Stimulated activated CD8-positive, alpha-beta memory T cell treated with anti-CD3 and anti-CD28 coated beads, Interleukin-2, amount 100 ng/mL, for 48 hours (primary cell): ENCODE data around the gene ADA.

Source experiments
- DNase-seq, 2 donors: peaks; one replicate each; pipeline ENCODE4 v3.0.0-alpha.2; 2020; ENCODE audit warnings: low read depth in 2 of 2

Gene ADA

DNA sequence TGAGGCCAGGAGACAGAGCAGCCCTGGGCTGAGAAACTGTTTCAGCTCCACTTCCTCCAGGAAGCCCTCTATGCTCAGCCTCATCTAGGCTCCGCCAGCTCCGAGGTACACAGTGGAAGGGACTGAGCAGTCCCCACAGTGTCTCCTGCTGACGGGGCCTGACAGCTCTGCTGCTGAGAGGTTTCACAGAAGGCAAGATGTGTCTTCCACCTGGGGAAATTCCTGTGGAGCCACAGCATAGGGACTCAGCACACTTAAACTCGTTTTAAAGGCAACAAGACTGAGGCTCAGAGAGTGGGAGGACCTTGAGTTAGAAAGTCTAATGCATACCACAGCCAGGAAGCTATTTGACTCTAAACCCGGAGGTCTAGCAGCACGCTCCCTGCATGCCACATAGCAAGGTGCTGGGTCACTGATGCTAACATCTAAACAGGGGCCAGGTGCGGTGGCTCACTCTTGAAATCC is 6.8 kb downstream of the ADA start:
- DNase-seq, result no peak

DNA sequence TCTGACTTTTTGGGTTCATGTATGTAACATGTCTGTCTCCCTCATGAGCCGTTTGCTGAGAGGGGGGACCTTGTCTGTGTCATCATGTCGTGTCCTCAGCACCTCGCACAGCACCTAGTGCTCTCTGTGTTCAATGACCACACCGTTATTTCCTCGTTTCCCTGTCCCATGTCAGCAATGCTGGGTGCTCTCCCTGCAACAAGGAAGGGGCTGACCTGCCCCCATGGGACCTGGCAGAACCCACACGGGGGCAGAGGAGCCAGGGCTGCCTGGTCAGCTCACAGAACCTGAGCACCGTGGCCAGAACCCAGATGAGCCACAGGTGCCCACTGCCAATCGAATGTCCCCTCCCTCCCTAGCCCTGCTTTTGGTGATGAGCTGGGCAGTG is 7.3 kb downstream of the ADA start:
- no peak for DNase-seq

DNA sequence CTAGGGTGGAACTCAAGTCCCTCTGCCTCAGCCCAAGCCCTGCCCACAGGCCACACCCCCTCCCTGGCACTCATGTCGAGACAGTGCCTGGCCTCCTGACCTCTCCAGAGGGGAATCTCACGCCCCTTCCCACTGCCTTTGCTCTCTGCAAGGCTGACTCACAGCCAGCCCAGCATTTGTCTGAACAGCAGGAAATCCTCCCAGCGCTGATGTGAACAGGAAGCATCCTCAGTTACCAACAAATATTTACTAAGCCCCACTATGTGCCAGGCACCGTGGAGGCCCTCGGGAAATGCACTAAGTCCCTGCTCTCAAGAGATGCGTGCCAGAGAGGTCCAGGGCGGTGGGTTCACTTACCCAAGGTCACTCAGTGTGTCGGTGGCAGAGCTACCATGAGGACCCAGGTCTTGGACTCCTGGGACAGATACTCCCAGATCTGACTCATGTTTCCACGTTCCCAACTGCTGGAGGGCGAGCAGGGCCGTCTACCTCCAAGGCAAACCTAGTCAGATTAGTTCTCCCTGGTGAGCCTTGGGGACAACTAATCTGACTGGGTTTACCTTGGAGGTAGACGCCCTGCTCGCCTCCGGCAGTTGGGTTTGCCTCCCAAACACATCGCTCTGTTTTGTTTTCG is 7.8 kb downstream of the ADA start:
- no peak for DNase-seq

DNA sequence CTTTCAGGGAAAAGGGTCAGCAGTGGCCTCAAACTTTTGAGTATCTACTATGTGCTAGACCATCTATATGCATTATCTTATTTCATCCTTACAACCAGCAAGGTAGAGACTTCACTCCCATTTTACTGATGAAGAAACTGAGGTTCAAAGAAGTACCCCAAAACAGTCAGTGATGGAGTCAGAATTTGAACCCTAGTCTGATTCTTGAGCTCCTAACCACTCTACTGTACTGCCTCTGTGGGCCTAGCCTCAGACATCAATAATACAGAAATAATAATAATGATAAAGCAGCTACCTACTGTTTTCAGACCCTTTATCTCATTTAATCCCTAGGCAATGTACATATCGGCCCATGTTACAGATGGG is 8.4 kb downstream of the ADA start:
- DNase-seq, result no peak

DNA sequence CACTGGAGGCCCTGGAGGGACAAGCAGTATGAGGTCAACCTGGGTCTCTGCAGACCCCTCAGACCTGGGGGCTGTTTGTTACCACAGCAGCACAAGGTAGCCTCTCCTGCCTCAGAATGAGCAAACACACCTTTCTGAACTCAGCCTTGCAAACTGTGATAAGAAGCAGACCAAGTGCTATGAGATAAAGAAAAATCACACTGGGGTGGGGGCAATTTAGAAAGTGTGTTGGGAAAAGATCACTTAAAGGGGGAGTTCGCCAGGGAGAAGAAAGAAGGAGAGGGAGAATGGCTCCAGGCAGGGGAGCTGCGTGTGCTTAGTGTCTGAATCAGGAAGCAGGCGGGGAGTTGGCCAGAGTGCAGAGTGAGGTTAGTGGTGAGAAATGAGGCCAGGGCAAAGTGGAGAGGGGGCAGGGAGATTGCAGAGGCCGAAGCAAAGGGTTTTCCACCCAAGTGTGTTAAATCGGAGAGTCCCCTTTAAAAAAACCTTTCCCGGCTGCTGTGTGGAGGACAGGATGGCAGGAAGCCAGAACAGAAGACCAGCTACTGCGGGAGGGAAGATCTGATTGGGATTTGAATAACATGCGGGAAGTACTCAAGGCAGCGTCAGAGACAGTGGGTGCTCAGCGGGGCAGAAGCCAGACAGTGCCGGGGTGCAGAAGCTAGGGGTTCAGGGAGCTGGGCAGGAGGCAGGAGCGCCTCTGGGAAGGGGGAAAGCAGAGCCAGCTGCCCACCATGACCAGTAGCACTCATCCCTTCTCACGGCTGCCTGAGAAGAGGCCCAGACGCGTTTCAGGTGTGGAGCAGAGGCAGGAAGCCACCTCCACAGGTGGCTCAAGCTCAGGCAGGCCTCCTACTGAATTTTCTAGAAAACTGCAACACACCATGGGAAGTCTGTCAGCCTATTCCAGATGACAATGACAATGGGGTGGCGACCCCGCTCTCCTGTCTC is 9.0 kb downstream of the ADA start:
- DNase-seq, result no peak

DNA sequence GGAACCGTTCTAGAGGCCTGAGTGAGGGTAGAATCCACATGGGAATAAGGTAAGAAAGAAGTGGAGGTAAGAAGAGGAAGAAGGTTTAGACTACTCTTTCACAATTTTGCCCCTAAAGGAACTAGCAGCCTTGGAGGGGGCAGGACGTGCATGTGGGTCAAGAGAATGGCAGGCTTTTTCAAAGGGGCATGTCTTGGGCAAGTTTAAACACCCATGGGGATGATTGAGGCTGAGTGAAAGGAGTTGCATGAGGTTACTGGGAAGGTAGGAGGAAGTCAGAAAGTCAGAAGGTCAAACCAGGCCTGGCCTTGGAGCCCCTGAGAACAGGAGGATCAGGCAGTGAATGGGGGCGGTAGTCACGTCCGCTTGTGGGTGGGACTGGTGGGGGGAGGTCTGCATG is 10.2 kb downstream of the ADA start:
- DNase-seq, result no peak

DNA sequence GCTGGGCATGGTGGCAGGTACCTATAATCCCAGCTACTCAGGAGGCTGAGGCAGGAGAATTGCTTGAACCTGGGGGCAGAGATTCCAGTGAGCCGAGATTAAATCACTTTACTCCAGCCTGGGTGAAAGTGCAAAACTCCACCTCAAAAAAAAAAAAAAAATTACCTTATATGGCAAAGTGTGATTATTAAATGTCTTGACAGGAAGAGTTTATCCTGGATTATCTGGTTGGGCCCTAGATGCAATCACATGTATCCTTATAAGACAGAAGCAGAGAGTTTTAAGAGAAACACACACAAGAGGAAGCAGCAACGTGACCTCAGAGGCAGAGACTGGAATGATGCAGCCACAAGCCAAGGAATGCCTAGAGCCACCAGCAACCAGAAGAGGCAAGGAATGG is 11.0 kb downstream of the ADA start:
- no peak for DNase-seq

DNA sequence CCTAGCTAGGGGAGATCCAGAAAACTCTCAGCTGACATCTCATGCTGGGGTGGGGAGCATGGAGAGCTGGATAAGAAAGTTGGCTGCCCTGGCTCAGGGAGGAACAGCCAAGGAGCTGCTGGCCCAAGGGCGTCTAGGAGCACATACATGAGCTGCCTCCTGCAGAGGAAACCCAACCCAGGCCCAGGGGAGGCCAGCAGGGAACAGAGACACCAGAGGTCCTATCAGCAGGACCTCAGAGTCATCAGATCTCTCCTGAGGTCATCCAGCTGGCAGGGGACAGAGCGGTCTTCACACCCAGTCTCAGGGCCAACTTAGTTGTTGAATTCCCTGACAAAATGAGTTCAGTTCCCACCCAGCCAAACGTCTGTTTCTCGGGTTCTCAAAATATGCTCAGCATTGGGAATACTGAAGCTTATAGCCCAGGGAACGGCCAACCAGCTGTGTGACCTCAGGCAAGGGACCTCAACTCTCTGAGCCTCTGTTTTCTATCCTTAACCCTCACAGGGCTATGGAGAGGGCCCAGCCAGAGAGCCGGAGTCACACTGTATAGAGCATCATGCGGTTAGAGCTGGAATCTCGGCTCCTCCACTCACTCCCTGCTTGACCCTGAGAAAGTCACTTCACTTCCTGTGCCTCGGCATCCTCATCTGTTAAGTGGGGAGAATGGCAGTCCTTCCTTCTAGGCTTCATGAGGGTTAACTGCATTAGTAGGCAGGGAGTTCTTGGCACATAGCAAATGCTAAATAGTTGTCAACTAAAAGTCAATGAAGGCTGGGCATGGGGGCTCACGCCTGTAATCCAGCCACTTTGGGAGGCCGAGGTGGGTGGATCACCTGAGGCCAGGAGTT is 13.8 kb downstream of the ADA start:
- no peak for DNase-seq

DNA sequence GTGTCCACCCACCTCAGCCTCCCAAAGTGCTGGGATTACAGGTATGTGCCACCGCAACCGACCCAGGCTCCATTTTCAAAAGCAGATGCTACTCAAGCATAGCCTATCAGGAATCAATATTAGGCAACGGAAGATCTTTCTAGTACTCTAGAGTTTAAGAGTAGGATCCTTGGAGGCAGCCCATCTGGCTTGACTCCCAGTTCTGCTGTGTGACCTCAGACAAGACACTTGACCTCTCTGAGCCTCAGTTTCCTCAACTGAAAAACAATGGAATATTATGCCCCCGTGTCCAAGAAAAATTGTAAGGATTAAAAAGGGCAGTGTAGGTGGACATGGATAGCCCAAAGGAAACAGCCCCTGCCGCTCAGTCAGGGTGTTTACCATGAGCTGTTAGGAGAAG is 14.5 kb downstream of the ADA start:
- DNase-seq, result no peak

DNA sequence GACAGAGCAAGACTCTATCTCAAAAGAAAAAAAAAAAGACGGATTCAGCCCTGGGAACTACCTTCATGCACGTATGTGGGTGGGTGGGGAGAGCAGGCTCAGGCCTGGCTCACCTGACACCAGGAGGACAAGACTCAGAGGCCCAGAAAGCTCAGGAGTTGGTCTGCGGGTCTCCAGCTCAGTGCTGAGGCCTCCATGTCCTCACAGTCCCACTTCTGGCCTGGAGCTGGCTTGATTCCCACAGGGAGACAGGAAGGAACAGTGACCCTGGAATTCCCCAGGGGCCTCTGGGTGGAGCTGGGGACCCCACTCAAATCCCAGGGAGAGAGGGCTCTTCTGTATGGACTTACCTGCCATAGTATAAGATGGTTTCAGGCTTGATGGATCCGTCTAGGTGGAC is 15.6 kb downstream of the ADA start:
- DNase-seq, result no peak

DNA sequence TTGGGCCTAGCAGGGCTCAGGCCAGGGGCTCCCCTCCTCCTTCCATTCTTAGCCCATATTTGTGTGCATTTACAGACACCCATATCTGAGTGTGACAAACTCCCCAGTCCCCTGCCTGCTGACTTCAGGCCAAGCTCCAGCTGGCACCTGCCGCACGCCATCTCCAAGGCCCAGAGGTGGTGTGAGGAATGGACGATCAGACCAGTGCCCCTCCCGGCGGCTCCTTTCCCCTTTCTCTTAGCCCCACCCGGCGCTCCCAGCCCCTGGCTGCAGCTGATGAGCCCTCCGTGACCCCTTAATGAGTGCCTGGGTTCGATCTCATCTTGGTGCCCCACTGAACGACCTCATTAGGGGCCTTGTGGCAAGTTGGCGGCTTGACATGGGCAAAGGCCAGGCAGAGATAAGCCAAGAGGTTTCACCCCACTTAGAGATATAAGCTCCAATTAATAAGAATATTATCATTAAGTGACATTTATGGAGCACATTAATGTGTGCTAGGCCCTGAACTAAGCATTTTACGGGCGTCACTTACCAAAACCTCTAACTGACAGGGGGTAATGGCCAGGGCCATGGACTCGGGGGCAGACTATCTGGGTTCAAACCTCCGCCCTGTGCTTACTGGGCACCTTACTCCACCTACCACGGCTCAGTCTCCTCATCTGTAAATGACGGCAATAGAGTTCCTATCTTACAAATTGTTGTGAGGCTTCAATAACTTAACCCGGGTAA is 17.5 kb downstream of the ADA start:
- DNase-seq, result no peak

DNA sequence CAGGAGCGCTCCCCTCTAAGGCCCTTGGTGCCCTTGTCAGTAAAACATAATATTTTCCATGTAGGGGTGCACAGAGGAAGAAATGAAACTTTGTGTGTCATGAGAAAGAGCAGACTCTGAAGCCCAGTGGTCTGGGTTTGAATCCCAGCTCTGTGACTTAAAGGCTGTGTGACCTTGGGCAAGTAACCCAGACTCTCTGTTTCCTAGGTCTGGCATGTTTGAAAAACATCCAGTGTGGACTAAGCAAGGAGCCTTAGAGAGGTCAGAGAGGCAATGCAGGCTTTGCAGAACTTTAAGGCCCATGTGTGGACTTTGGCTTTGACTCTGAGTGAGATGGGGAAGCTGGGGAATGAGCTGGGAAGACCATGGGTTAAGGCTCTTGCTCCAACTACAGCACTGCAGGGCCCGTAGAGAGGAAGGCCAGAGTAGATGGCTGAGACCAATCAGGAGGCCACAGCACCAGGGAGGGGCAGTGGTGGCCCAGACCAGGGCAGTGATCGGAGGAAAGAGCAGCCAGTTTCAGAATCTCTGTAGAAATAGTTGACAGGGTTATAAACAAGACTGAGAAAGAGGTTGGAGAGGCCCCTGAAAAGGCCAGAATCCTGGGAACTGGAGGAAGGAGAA is 18.2 kb downstream of the ADA start:
- no peak for DNase-seq

DNA sequence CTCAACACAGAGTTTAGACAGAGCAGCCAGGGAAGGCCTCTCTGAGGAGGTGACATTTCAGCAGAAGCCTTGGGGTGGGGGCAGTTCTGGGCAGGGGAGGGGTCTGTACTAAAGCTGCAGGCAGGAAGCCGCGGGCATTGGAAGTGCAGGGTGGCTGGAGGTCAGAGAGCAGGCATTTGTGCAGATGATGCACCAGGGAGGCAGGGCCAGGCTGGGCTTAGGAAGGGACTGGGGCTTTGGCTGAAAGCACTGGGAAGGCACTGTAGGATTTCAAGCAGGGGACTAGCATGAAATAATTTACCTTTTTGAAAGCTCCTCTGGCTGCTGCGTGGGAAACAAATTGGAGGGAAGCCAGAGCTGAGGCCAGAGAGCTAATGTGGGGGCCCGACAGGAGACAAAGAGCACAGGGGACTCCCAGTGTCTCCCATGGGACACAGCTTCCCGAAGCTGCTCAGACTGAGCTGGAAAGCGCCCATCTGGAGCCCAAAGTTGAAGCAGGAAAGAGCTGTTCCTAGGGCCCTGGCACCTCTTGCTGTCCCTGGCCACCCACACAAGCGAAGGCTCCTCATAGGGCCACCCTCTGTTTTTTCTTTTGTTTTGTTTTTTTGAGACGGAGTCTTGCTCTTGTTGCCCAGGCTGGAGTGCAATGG is 19.3 kb downstream of the ADA start:
- no peak for DNase-seq

DNA sequence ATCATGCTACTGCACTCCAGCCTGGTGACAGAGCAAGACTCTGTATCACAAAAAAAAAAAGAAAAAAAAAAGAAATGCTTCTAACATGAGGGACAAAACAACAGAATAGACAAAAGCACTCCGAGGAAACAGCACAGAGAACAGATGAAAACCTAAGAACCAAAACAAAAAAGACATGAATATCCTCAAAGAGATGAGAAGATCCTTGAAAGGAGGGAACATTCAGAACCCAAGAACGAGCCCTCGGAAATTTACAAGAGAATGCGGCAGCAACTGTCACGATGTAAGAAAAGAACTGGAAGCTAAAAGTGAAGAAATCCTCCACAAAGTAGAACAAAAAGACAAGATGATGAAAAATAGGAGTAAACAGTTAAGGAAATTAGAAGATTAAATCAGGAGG is 21.2 kb downstream of the ADA start:
- DNase-seq, result no peak

DNA sequence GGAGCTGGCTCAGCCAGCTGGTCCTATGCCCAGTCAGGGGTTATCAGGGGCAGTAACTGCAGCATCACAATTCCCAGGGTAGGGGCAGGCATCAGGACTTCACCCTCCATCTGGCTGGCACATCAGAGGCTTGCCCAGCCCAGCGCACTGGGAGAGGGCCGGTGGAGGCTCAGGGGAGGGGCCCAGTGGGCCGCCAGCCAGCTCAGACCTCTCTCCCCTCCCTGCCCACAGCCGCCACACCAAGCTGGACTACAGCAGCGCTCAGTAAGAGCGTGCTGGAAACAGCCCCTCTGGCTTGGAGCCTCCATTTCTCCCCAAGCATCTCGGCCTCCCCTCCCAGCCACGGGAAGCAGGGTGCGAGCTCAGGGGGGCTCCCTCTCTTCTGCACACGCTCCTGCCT is 22.0 kb downstream of the ADA start:
- no peak for DNase-seq

DNA sequence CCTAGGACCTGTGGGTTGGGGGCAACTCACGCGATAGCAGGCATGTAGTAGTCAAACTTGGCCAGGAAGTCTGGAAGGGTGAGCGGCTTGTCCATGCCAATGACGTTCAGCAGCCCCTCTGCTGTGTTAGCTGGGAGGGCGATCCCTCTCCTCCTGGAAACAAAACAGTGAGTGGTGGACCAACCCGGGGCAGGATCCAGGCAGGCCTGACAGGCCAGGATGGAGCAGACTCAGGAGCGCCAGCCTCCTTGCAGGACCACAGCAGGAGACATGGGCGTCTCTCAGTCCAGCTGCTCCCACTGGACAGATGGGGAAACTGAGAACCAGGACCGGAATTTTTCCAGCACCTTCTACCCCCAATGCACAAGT is 22.5 kb downstream of the ADA start:
- DNase-seq, result no peak

DNA sequence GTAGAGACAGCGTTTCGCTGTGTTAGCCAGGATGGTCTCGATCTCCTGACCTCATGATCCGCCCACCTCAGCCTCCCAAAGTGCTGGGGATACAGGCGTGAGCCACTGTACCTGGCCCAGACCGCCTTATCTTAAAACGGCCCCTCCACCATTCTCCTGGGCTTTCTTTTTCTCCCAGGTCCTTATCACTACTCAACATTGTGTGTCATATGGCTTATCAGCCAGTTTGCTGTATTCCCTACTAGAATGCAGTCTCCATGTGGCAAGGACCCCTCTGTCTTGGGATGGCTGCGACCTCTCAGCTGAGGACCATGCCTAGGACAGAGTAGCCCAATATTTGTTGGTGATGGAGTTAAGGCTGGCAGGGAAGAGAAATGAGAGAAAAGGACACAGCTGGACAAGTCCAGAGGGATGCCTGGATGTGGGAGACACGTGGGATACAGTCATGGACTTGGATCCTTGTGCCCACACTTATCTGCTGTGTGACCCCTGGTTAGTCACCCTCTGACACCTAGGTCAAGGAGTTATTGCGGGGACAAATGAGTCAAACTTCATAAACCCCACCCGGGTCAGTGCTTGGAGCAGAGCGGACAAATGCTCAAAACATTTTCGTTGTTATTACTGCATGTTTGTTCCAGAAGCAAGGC is 24.0 kb downstream of the ADA start:
- DNase-seq, result no peak

DNA sequence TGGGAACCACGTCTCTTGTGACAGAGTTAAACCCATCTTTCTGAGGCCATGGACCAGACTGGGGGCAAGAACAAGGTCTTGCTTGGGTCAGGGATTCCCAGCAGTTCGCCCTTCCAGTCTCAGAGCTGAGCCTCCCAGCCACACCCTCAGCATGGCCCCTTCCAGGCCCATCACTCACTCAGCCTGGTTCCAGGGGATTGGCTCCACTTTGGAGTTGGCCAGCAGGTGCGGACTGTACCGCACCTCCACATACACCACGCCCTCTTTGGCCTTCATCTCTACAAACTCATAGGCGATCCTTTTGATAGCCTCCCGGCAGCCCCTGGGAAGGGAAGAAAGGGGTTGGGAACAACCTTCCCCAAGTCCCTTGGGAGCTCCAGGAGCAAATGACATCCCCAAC is 25.2 kb downstream of the ADA start:
- DNase-seq, result no peak

DNA sequence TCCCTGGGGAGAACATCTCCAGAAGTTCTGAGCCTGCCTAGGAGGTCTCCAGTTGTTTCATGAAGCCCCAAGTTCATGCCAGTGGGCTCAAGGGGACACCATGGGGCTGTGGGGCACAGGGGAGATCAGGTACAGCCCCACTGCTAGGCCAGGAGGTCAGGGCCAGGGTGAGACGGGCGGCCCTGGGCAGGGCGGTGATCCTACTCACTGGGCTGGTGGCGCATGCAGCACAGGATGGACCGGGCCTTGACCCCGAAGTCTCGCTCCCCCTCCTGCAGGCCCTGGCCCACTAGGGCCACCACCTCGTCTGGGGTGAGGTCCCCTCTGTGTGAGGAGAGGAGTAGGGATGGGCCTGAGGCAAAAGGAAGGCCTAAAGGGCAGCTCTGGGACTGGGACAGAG is 26.1 kb downstream of the ADA start:
- no peak for DNase-seq

DNA sequence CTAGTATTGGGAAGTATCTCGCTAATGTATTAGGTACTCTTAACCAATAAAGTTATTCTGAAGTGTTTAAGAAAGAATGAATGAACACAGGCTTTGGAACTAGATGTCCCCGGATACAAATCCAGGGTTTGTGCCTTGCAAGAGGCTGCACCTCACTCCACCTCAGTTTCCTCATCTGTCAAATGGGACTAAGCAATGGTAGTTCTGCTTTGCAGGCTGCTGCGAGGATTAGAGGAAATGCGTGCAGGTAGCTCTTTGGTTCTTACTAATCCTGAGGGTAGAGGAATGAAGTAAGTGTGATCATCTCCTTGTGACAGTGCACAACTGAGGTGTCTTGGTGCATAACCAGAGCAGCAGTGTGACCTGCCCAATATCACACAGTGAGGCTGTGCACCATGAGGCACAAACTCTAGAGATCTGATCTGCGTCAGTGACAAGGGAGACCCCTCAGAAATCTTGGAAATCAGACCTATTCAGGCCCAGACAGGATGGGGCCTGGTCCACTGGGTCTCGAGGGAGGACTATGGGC is 26.7 kb downstream of the ADA start:
- no peak for DNase-seq
